Umbilical cord (tissue), 2 donors: ENCODE data around the gene EMP2. TPM values are rescaled to one million over a fixed set of nuclear protein-coding genes. Genes with fewer than 3 reads are reported as not detected.
A peak's percentile ranks its signal among the peaks of the same experiment; 100 is the strongest.
"Not testable (repeated sequence)": the region's sequence is repeated elsewhere in the genome, so short reads cannot be mapped to it uniquely, and the experiment has no call there.

Experiments
- DNase-seq: peaks from one replicate; pipeline ENCODE4 v3.0.0-alpha.2; 2015; ENCODE audit warnings: low spot score
- total RNA-seq: library from RNA; depleted of rRNA; stranded (reverse); fragments of >200 nt; gene quantifications from one replicate; pipeline ENCODE4 v1.2.3, GENCODE V29; 2014; ENCODE audit warnings: low replicate concordance; ENCODE audit not compliant: insufficient read depth

EMP2 gene
- total RNA-seq, 1 donor from 2014 or later, result 27.0 TPM

DNA sequence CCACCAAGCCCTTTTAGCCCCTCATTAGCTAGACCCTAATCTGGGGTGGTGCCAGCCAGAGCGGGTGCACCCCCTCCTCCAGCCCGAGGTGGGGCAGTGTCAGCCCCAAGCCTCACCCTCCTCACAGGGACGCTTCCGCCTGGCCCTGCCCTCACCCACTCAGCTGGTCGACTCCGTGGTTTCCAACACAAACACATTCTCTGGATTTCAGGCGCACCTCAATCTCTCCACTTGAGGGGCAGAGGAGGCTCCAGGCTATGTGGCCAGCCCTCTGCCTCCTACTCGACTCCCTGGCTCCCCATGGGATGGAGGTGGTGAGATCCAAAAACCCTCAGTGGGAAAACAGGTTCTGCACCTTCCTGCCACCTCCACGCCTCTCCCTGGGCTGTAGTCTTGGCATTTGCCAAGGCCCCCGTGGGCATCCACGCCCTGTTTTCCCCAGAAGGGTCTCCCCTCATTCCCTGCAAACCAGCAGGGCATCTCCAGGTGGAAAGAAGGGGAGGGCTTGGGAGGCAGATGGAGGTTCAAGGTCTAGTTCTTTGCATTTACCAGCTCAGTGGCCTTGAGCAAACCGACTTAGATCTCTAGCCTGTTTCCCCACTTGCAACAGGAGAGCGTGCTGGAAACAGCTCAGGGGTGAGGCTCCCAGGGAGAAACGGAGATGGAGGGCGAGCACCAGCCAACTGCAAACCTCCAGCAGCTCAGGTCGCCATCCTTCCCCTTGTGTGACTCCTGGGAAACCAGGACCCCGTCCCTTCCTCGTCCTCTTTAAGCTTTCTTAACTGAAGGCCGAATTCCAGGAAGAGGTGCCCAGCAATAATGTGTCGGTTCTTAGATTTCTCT lies 1.7 kb downstream of the EMP2 start:
- DNase-seq, result no peak

DNA sequence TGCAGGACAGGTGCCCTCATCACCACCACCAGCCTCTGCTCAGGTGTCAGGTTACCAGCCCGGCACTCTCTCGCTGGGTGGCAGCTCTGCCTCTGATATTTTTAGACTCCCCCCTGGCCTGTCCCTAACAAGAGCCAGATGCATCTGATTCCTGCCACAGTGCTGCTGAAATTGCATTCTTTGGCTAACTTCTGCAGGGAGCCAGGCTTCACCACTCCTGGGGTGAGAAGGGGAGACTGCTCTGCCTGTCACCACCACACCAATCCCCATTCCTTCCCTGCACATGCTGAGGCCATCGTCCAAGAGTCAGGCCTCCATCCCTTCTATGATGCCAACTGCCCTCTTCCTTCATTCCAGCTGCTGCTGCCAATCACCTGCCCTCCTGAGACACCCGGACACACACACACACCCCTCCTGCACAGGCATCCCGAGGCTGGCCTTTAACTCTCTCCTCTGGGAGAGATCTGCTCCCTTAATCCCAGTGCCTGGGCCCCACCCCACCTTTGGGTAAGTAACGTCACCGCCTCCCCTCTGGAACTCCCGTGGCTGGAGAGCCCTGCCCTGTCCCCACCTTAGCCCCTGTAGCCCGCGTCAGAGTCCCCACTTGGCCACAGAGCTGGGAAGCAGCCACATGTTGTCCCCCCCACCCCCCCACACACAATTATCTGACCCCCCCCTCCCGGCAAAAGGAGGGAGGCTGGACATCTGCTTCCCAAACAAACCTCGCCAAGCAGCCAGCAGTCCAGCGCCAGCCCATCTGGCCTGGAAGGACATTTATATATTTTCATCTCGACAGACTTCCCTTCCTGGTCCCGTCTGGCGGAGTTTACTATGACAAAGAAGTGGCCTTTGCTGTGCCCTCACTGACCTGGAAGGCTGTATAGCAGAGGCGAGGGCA lies 2.8 kb downstream of the EMP2 start:
- peak; percentile 38 for DNase-seq

DNA sequence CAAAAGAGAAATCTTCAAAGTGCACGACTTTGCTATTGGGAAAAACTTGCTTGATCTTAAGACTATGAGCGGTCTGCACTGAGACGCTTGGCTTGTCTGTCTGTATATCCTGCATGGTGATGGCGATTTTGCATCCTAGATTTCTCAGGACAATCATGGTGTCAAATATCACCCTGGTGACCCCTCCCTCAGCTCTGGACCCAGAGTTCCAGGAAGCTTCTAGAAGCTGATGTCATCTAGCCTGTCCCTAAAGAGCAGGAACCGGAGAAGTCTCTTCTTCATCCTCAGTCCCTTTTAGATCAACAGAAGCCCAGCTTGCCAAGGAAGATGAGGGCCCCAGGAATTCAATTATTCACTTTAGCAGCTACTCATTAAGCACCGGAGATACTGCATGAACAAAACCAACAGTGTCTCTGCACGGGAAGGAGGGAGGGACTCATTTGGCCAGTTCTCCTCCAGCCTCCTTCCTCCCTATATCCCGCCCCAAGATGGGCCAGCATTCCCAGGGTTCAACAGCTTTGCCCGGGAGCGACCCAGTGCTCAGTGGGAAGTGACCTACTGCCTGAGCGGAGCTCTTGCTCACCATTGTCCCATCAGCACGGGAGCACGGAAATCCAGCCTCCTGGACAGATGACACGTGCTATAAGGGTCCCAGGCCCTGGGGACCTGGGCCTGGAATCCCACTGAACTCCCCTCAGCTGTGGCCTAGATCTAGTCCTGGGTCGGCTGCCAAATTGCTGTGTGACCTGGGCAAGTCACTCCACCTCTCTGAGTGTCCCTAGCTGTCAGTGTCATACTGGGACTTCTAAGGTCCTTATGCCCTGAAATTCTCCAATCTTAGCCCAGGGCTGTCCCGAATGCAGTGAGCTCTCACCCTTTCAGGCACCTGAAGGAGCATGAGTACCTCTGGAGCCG lies 3.8 kb downstream of the EMP2 start:
- DNase-seq, result peak; percentile 50

DNA sequence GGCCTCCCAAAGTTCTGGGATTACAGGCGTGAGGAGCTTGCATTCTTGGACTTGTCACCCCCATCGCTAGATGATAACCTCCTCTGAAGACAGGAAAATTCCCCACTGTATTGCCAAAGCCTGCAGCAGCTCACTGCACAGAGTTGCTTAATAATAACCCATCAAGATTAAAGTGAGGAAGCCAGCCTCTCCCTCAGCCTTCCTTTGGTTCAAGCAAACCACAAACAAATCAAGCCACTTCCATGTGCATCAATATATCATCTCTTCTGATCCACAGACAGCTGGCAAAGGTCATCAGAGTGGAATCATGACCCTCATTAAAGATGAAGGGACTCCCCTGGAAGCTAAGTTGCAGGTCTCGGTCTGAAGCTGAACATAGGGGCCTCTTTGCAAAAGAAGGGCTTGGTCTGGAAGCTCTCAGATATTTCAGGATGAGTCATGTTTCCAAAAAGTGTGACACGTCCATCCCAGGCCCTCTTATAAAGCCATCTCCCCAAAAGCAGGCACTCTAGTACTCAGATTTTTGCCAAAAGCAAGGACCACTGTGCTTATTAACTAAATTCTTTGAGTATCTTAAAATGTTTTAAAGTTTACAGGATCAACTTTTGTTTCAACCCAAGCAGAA lies 4.8 kb downstream of the EMP2 start:
- peak; percentile 71 for DNase-seq

GRCh38 chr16:10572611-10573010 lies 7.8 kb downstream of the EMP2 start:
- no peak for DNase-seq

- no peak for DNase-seq
Observed at GRCh38 chr16:10571354-10571753, 9.0 kb downstream of the EMP2 start.

GRCh38 chr16:10569621-10570020 lies 10.8 kb downstream of the EMP2 start:
- no peak for DNase-seq

DNA sequence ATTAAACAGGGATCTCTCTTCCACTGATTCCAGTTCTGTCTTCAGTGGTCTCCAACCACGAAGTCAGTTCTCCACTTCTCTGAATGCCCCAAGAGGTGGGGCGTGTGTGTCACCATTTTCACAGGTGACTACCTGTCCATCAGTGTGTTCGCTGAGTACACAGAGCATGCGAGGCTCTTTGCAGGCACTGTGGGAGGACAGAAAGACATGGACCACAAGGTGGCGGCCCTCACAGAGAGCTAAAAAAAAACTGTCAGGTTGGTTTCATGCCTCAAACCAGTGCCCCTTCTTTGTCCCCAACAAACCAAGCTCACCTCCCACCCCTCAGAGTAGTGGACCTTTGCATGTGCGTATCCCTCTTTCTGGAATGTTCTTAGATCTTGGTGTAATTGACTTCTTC lies 13.8 kb downstream of the EMP2 start:
- DNase-seq, result no peak

DNA sequence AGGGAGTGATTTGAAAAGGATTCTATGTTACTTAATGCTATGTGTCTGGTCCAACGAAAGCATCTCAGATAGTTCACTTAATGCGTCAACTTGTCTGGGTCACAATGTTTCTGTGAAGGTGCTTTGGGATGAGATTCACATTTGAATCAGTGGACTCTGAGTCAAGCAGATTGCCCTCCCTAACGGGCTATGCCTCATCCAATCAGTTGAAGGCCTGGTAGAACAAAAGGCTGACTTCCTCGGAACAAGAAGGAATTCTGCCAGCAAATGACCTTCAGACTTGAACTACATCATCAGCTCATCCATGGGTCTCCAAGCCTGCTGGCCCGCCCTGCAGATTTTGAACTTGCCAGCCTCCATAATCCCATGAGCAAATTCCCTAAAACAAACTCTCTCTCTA lies 15.2 kb downstream of the EMP2 start:
- DNase-seq, result no peak

GRCh38 chr16:10564591-10564990 lies 15.8 kb downstream of the EMP2 start:
- no peak for DNase-seq

GRCh38 chr16:10562361-10562899 lies 18.0 kb downstream of the EMP2 start:
- no peak for DNase-seq

GRCh38 chr16:10561425-10561824 lies 19.0 kb downstream of the EMP2 start:
- DNase-seq, result no peak

DNA sequence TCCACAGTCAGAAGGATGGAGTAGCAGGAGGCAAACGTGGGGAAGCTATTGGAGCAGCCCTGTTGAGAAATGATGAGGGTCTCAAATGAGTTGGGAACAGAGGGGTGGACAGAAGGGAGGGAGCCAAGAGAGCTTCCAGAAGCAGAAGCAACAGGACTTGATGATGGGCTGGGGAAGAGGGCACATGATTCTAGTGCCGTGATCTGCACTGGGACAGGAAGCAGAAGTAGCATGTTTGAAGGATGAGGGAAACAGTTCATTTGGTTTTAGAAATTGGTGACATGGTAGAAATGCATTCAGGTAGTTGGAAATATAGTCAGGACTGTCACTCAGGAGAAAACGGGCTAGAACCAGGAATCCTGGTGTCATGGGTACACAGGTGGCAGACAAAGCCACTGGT lies 19.4 kb downstream of the EMP2 start:
- DNase-seq, result no peak

- DNase-seq, result not testable (repeated sequence)
Observed at GRCh38 chr16:10559792-10560191, 20.6 kb downstream of the EMP2 start.

- no peak for DNase-seq
Observed at GRCh38 chr16:10558746-10559641, 21.4 kb downstream of the EMP2 start.

DNA sequence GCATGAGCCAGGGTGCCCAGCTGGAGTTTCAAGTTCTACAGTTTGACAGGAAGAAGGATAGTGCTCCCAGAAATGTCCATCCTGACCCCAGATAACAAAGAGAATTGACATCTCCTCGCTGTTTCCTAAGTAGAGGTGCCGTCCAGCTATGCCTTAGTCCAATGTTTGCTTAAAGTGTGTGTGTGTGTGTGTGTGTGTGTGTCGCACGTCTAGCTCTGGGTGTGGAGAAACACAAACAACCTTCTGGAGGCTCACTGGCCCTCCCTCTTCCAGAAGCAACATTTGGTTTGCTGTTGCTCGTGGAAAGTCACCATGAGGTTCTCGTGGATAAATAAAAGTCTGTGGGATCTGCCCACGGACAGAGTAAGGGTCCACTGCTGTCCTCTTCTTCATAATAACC lies 22.1 kb downstream of the EMP2 start:
- DNase-seq, result no peak

GRCh38 chr16:10557750-10558149 lies 22.6 kb downstream of the EMP2 start:
- DNase-seq, result no peak

DNA sequence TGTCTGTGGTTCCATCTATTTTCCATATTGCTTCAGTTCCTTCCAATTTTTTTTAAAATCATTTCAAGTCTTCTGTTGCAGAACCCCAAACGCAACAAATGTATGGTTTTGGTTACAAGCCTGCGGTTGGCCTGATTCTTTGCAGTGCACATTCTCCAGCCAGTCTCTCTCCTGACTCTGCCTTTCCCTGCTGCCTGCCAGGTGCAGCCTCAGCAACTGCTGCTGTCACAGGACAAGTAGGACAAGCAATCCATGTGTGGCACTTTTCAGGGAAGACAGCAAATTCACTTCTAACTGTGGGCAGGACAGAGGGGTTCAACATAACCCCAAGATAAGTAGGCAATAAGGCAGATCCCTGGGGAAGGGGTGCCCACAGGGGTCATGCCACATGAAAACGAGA lies 24.2 kb downstream of the EMP2 start:
- no peak for DNase-seq

GRCh38 chr16:10554569-10554968 lies 25.8 kb downstream of the EMP2 start:
- no peak for DNase-seq

DNA sequence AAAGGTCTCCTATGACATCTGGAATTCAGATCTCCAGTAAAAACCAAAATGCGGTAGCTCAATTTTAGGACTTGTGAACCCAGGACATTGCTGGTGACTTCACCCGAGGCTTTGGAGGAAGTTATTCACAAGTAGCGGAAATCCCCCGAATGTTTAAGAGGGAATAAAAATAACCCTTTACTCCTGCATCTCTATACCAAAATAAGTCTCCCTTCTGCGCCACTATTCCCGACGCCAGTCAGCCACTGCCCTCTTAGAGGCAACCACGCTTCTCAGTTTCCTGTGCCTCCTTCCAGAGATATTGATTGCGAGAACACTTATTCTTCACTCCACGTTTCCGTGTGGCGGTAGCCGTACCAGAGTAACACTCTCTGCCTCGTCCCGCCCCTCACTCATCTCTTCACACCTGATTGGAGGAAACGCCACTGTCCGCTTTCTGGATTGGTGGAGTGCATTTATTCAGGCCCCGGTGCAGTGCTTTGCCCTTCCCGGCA lies 27.4 kb downstream of the EMP2 start:
- no peak for DNase-seq
